Pancreas (tissue), 10 donors: Measurements from ENCODE around the gene TARM1. TPM values are rescaled to one million over a fixed set of nuclear protein-coding genes. Genes with fewer than 3 reads are reported as not detected.
"Not testable (repeated sequence)": the region's sequence is repeated elsewhere in the genome, so short reads cannot be mapped to it uniquely, and the experiment has no call there.

ENCODE experiments used
- ATAC-seq, 4 donors: fragments of 200-7000 bp; cut with Tn5 transposase; one replicate each; pipeline versions ENCODE4 v1.8.0 to v1.9.1; 2020; ENCODE audit warnings: mild to moderate bottlenecking in 4 of 4, moderate library complexity in 4 of 4
- DNase-seq, 6 donors: peaks; one replicate each; pipeline ENCODE4 v3.0.0-alpha.2; 2020
- FAIRE-seq: peaks from 2 replicates; lab custom pipeline; 2012; peaks lifted over from hg19 to GRCh38; lab: Jason Lieb, UNC
- H3K27ac ChIP-seq, 4 donors: fragments of 200-600 bp; sonication (generic); 1 replicate in 3 of 4; 2 replicates in 1 of 4; pipeline versions ENCODE4 v1.5.0 to v1.8.0; 2020
- H3K27me3 ChIP-seq, 4 donors: fragments of 200-600 bp; one replicate each; pipeline ENCODE4 v1.8.0; 2021
- H3K36me3 ChIP-seq, 3 donors: fragments of 200-600 bp; sonication (generic) in 1 of 3; one replicate each; pipeline versions ENCODE4 v1.5.0 to v1.8.0; 2020 to 2021
- H3K4me1 ChIP-seq, 3 donors: fragments of 200-600 bp; one replicate each; pipeline ENCODE4 v1.8.0; 2021
- H3K4me3 ChIP-seq, 4 donors: fragments of 200-600 bp; sonication (generic) in 2 of 4; one replicate each; pipeline versions ENCODE4 v1.5.0 to v1.8.0; 2020 to 2021
- H3K9me3 ChIP-seq, 4 donors: fragments of 200-600 bp; one replicate each; pipeline ENCODE4 v1.8.0; 2021
- CTCF ChIP-seq, 4 donors: fragments of 200-600 bp; sonication (generic) in 3 of 4; IDR thresholded peaks; one replicate each; pipeline versions ENCODE4 v1.5.0 to v1.8.0; 2021; ENCODE audit warnings: antibody characterized with exemption in 4 of 4
- WGBS, 2 donors: extraction: QIAGEN DNeasy Blood & Tissue Kit; methylation state at CpG; one replicate each; pipeline ENCODE4 v1.1.7; 2013; 5-methylcytosine and 5-hydroxymethylcytosine counted together
- intact Hi-C, 3 donors: fragments of 100-400 bp; cut with DNase I; formaldehyde crosslinking; loops; one replicate each; pipeline versions ENCODE4 v1.11.1 to v1.14.2; 2022
- polyA plus RNA-seq, 2 donors: library from polyadenylated mRNA; stranded (reverse); fragments of 200-250 nt; gene quantifications; one replicate each; pipeline ENCODE4 v1.2.3, GENCODE V29; 2013
- total RNA-seq, 6 donors: library from RNA; stranded (reverse); fragmentation: NEBNext Ultra II Directional in 4 of 6; extraction: Animal tissue kit (Norgen Biotek cat#: 25700) in 4 of 6; gene quantifications; one replicate each; pipeline versions ENCODE4 v1.2.1 to v1.2.4, GENCODE V29; 2021 to 2023
- donor health status: healthy with polysubstance abuse.
- donor health status: DM: no; HTN: no; CAD: no; lungs with moderate emphysema.
- donor health status: DM: no; HTN: no; CAD: no.
- donor health status: control.
- donor health status: control.
- donor health status: Bipolar disorder and iron deficiency.
- donor health status: DM: yes; HTN: yes; CAD: no.
- donor health status: DM: no; HTN: no; CAD: no.
- donor health status: DM: no; HTN: no; CAD: no.
- donor health status: DM: yes; HTN: yes; CAD: no.

The TARM1 gene
- total and polyA plus RNA-seq, 8 donors = not detected

- intact Hi-C loops = no loop called here
- WGBS, 2 donors = 2 to 3% methylated on average over 46 to 54 of the region's 54 CpGs
- Histone ChIP-seq H3K36me3 (peaks cover 0 to 10% (median 0%) of the 10 kb centered on the region in 3 donors), H3K4me3 (peak within 1 kb of the TSS; percentile 33 to 92 (median 84)), H3K9me3 (no peaks in the 10 kb centered on the region), H3K27me3 (no peaks in the 10 kb centered on the region), H3K4me1 (peaks cover 0 to 5% (median 0%) of the 10 kb centered on the region in 3 donors), H3K27ac (peak within 1 kb of the TSS in 2 of 4 donors; percentile 28 to 50)
- ATAC-seq = peak; percentile 100
- peak; percentile 97 to 100 (median 98) for DNase-seq
- no peak for TF ChIP-seq CTCF (IDR thresholded peaks at IDR 0.05)
- FAIRE-seq = peak; percentile 68
Measured at GRCh38 chr19:54102421-54103169, 21.4 kb upstream of the TARM1 start, which contains the start of gene NDUFA3. Gene NDUFA3, plus strand, starts transcription at chr19:54102855. Its CDS starts 24 bp downstream, at chr19:54102879.

GRCh38 chr19:54100561-54100960, 19.4 kb upstream of the TARM1 start, which contains the start of gene OSCAR:
Gene OSCAR, minus strand, starts transcription at chr19:54100803. Its CDS starts 11 bp downstream, at chr19:54100792.
- Histone ChIP-seq H3K9me3 (no peaks in the 10 kb centered on the region), H3K27me3 (no peaks in the 10 kb centered on the region), H3K4me3 (no peak within 1 kb of the TSS), H3K36me3 (no peaks in the 10 kb centered on the region), H3K4me1 (peaks cover 0 to 5% (median 0%) of the 10 kb centered on the region in 3 donors), H3K27ac (no peak within 1 kb of the TSS)
- 60 to 62% methylated on average over 5 of the region's 5 CpGs for WGBS, 2 donors
- DNase-seq (peak in 1 of 6 donors; percentile 17), FAIRE-seq (no peak), ATAC-seq (no peak)
- intact Hi-C loops = no loop called here
- TF ChIP-seq CTCF (IDR thresholded peaks at IDR 0.05) = no peak

DNA sequence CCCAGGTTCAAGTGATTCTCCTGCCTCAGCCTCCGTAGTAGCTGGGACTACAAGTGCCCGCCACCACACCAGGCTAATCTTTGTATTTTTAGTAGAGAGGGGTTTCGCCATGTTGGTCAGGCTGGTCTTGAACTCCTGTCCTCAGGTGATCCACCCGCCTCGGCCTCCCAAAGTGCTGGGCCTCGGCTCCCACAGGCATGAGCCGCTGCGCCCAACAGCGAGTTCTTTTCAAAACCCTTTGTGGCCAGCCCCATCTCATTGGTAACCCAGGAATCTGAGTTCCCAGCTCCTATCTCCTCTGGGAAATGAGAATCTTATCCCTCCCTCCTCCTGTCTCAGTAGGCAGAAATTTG, 18.7 kb upstream of the TARM1 start:
- ATAC-seq, H3K36me3 ChIP-seq, DNase-seq, H3K4me3 ChIP-seq, H3K4me1 ChIP-seq, FAIRE-seq, intact Hi-C loops, H3K27ac ChIP-seq, H3K9me3 ChIP-seq, H3K27me3 ChIP-seq: not testable (repeated sequence)
- WGBS, 2 donors = 70 to 73% methylated on average over 9 of the region's 9 CpGs

DNA sequence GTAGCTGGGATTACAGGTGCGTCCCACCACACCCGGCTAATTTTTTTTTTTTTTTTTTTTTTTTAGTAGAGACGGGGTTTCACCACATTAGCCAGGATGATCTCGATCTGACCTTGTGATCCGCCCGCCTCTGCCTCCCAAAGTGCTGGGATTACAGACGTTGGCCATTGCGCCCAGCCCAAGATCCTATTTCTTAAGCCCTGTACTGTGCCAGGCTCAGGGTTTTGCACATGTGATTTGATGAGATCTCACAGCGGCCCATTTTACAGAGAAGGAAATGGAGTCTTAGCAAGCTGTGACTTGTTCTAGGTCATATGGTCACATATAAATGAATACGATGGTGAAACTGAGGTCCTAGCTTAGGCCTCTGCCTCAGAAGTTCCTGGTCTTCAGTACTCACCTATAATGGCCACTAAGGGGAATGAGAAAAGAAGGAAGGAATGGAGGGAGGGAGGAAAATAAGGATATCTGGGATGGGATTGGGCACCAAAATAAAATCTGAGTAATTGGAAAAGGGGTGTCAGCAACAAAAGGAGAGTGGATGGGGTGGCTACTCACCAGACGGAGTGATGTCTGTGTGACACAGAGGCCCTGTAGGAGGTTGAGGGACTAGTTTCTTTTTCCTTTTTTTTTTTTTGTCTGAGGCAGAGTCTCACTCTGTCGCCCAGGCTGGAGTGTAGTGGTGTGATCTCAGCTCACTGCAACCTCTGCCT, 18.2 kb upstream of the TARM1 start:
- FAIRE-seq (no peak), ATAC-seq (no peak), DNase-seq (no peak)
- no peak overlapping the region for H3K27ac ChIP-seq
- 76 to 82% methylated on average over 10 to 12 of the region's 12 CpGs for whole genome bisulfite sequencing, 2 donors
- no peaks in the 10 kb centered on the region for H3K36me3 ChIP-seq
- no peak overlapping the region for H3K4me3 ChIP-seq
- H3K4me1 ChIP-seq = peaks cover 0 to 5% (median 0%) of the 10 kb centered on the region in 3 donors
- intact Hi-C loops = no loop called here
- peaks cover 0 to 4% (median 0%) of the 10 kb centered on the region in 4 donors for H3K27me3 ChIP-seq
- no peak for TF ChIP-seq CTCF (IDR thresholded peaks at IDR 0.05)
- no peaks in the 10 kb centered on the region for H3K9me3 ChIP-seq

- peak in 3 of 4 donors; percentile 24 to 48 (median 40) for ATAC-seq
- Histone ChIP-seq H3K27me3 (peaks cover 0 to 4% (median 0%) of the 10 kb centered on the region in 4 donors), H3K9me3 (no peaks in the 10 kb centered on the region), H3K36me3 (no peaks in the 10 kb centered on the region), H3K4me1 (no peaks in the 10 kb centered on the region), H3K27ac (peak overlapping the region in 1 of 4 donors; percentile 17), H3K4me3 (peak overlapping the region in 1 of 4 donors; percentile 30)
- no peak for DNase-seq
- intact Hi-C loops = no loop called here
- no peak for TF ChIP-seq CTCF (IDR thresholded peaks at IDR 0.05)
- FAIRE-seq = no peak
- WGBS, 2 donors = 25 to 26% methylated on average over 14 of the region's 14 CpGs
Measured at GRCh38 chr19:54096617-54097106, 15.5 kb upstream of the TARM1 start.

DNA sequence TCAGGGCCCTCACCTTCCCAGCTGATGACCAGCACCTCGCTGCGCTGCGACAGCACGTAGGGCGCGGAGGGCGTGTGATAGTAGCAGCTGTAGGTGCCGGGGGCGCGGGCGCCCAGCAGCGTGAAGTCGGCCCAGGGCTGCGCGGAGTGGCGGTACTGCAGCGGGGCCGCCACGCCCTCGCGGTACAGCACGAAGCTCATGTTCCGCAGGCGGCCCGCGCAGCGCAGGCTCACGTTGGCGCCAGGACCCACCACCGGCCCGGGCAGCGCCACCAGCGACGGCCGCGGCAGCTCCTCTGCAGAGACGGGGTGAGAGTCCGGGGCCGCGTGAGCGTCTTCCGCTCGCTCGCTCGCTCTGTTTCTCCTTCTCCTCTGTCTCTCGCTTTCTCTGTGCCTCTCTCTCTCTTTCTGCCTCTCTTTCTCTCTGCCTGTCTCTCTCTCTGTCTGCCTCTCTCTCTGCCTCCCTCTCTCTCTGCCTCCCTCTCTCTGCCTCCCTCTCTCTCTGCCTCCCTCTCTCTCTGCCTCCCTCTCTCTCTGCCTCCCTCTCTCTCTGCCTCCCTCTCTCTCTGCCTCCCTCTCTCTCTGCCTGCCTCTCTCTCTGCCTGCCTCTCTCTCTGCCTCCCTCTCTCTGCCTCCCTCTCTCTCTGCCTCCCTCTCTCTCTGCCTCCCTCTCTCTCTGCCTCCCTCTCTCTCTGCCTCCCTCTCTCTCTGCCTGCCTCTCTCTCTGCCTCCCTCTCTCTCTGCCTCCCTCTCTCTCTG, 14.9 kb upstream of the TARM1 start:
- peak; percentile 76 to 88 (median 85) for ATAC-seq
- H3K4me3 ChIP-seq = peak overlapping the region in 2 of 4 donors; percentile 26 to 41

More for the DNA sequence above, 14.9 kb upstream of the TARM1 start:
- intact Hi-C loops, H3K27me3 ChIP-seq, H3K4me1 ChIP-seq, H3K9me3 ChIP-seq, FAIRE-seq, H3K36me3 ChIP-seq, H3K27ac ChIP-seq: not testable (repeated sequence)
- peak in 3 of 6 donors; percentile 35 to 79 (median 71) for DNase-seq
- WGBS, 2 donors = 1% methylated on average over 40 to 46 of the region's 46 CpGs
